ENCODE data around the gene ATP11B. TPM values are rescaled to one million over a fixed set of nuclear protein-coding genes. Genes with fewer than 3 reads are reported as not detected.

Gene ATP11B
- total RNA-seq (2021; fragmentation: NEBNext Ultra II Directional; extraction: Animal tissue kit (Norgen Biotek cat#: 25700)) (26.5 and 27.2 TPM in 2 replicates), polyA plus RNA-seq (2011; rRNA removed) (4.5 and 5.1 TPM in 2 replicates), polyA minus RNA-seq (2011; rRNA and poly(A)+ RNA removed) (10.5 and 15.7 TPM in 2 replicates)
- polyA plus RNA-seq (2011; cell fraction: cytosol; rRNA removed), result 5.7 TPM
- 3.2 TPM for polyA plus RNA-seq (2011; cell fraction: nucleus; rRNA removed)
- polyA plus RNA-seq (2012, experiment 1 of 2), result 6.3 to 11.5 TPM (median 10.5 TPM) in 4 replicates
- 0.34 TPM for polyA plus RNA-seq (2012, experiment 2 of 2)
- polyA plus RNA-seq (2013, experiment 1 of 2), result 13.7 TPM
- polyA plus RNA-seq (2013, experiment 2 of 2), result 16.1 TPM
- 10.8 TPM for polyA minus RNA-seq (2011; cell fraction: cytosol; rRNA and poly(A)+ RNA removed)
- polyA minus RNA-seq (2011; cell fraction: nucleus; rRNA and poly(A)+ RNA removed), result 22.3 TPM
- long read RNA-seq, experiment 1, full-length matches to known transcripts, result 1 of 22 reads
- long read RNA-seq, experiment 1, partial matches to known transcripts, result 9 of 22 reads
- long read RNA-seq, experiment 1, other reads (novel, unspliced or antisense), result 12 of 22 reads
- long read RNA-seq, experiment 2, partial matches to known transcripts, result 2 of 3 reads
- long read RNA-seq, experiment 2, other reads (novel, unspliced or antisense), result 1 of 3 reads

- Histone ChIP-seq H3K23me2 (ENCODE audit: low read depth, low read length) (peaks cover 11% of the 10 kb centered on the region), H3K79me2 (ENCODE audit: control insufficient read depth in 1 of 2, insufficient read depth in 2 of 2, low read length in 2 of 2) (peaks cover 0 to 6% of the 10 kb centered on the region in 2 experiments; a peak in 1 of 4 replicates), H3K4me1 (replicated peaks in 1 of 4; ENCODE audit: control insufficient read depth in 3 of 4, insufficient read depth in 4 of 4, low read length in 3 of 4) (peaks cover 0 to 3% (median 0%) of the 10 kb centered on the region in 4 experiments; a peak in 2 of 7 replicates), H3K36me3 (ENCODE audit: control insufficient read depth in 2 of 4, insufficient read depth in 4 of 4, low read length in 3 of 4) (no peaks in the 10 kb centered on the region), H3K9ac (replicated peaks in 1 of 4; ENCODE audit: extremely low read depth in 1 of 4, low read depth in 3 of 4, low read length in 3 of 4) (peak within 1 kb of the TSS; percentile 67 to 91 (median 78)), H4K5ac (ENCODE audit: insufficient read length, low read depth, low read length) (peak within 1 kb of the TSS; percentile 92), H4K20me1 (replicated peaks in 1 of 2; ENCODE audit: control insufficient read depth in 1 of 2, insufficient read depth in 2 of 2, low read length in 2 of 2) (no peaks in the 10 kb centered on the region), H3K4ac (replicated peaks; ENCODE audit: insufficient read length, low read depth, low read length) (no peak within 1 kb of the TSS), H3K27me3 (replicated peaks in 1 of 4; ENCODE audit: control insufficient read depth in 3 of 4, extremely low read depth in 1 of 4, insufficient read depth in 3 of 4, low read length in 3 of 4) (peaks cover 0 to 8% (median 5%) of the 10 kb centered on the region in 4 experiments; a peak in 2 of 7 replicates), H3K27ac (ENCODE audit: low read depth, low read length) (peak within 1 kb of the TSS; percentile 18; the same call in 1 of the 2 replicates), H3K9me3 (ENCODE audit: insufficient read depth in 2 of 2, low read depth in 1 of 2, low read length in 1 of 2) (no peaks in the 10 kb centered on the region), H2BK15ac (ENCODE audit: low read length) (no peak within 1 kb of the TSS), H4K91ac (replicated peaks; ENCODE audit: insufficient read length, low read length) (no peak within 1 kb of the TSS), H3K79me1 (ENCODE audit: low read depth, low read length) (no peaks in the 10 kb centered on the region), H4K8ac (ENCODE audit: extremely low read depth, insufficient read depth, low read length) (peak within 1 kb of the TSS; percentile 97), H2BK5ac (ENCODE audit: low read depth, low read length) (peak within 1 kb of the TSS; percentile 8; the same call in 1 of the 2 replicates), H2BK12ac (ENCODE audit: low read depth, low read length) (no peak within 1 kb of the TSS), H3K14ac (ENCODE audit: insufficient read length) (no peak within 1 kb of the TSS), H3K4me3 (ENCODE audit: extremely low read depth in 1 of 4, insufficient read depth in 2 of 4, low read depth in 3 of 4, low read length in 4 of 4) (peak within 1 kb of the TSS; percentile 81 to 98 (median 96)), H3K56ac (replicated peaks; ENCODE audit: insufficient read length, low read depth, low read length) (peak within 1 kb of the TSS; percentile 33), H2BK20ac (ENCODE audit: low read length) (no peak within 1 kb of the TSS), H2AK5ac (ENCODE audit: low read depth, low read length) (peak within 1 kb of the TSS; percentile 11; the same call in 1 of the 2 replicates), H3K23ac (ENCODE audit: insufficient read length) (no peak within 1 kb of the TSS), H3K18ac (ENCODE audit: extremely low read depth, low read length) (peak within 1 kb of the TSS; percentile 73), H2BK120ac (replicated peaks; ENCODE audit: low read depth, low read length) (no peak within 1 kb of the TSS), H2AFZ (ENCODE audit: low read length) (peak within 1 kb of the TSS; percentile 98), H3K4me2 (ENCODE audit: insufficient read depth in 1 of 2, low read depth in 2 of 2, low read length in 2 of 2) (peak within 1 kb of the TSS; percentile 93 to 96)
- 2% methylated on average over 26 of the region's 74 CpGs; no CpG with 5 or more reads in 1 of the 2 experiments for WGBS, 2 experiments (ENCODE audit: extremely low coverage in 1 of 2, insufficient coverage in 1 of 2, insufficient read length in 1 of 2, insufficient replicate concordance in 2 of 2, low coverage in 1 of 2, low lambda C conversion rate in 2 of 2, missing lambda C conversion rate in 1 of 2)
- DNase-seq (ENCODE audit: low read depth in 1 of 2, low spot score in 2 of 2) (peak in 1 of 2 experiments; percentile 76), FAIRE-seq (no peak)
- POLR2A ChIA-PET (ENCODE audit: partially characterized antibody), result interaction anchor here (1.0 kb wide), 1 partner anchor 11 kb away, joined by 3 read pairs; no protein-coding TSS in a partner anchor
- CTCF ChIA-PET (ENCODE audit: partially characterized antibody), result interaction anchor here (0.9 to 1.8 kb wide), 4 partner anchors 22 to 79 kb away, joined by 3 to 5 read pairs (median 4); no protein-coding TSS in a partner anchor
- TF ChIP-seq POLR2A (IDR thresholded peaks at IDR 0.05; ENCODE audit: control extremely low read depth in 1 of 2, low read depth in 2 of 2, low read length in 2 of 2) (no peak; a peak in 1 of 3 replicates), CBX8 (IDR thresholded peaks at IDR 0.05; ENCODE audit: borderline replicate concordance, low read depth, low read length) (no peak), RAD21 (IDR thresholded peaks at IDR 0.05 in 1 of 2, conservative IDR thresholded peaks at IDR 0.05 in 1 of 2; ENCODE audit: low read depth in 2 of 2, low read length in 2 of 2) (no peak), POU5F1 (IDR thresholded peaks at IDR 0.05; ENCODE audit: low read depth, low read length) (no peak), CEBPB (IDR thresholded peaks at IDR 0.05; ENCODE audit: low read depth, low read length) (no peak), TBP (IDR thresholded peaks at IDR 0.05; ENCODE audit: low read depth, low read length) (peak; percentile 40; the same call in 1 of the 2 replicates), SP4 (IDR thresholded peaks at IDR 0.05; ENCODE audit: low read length) (no peak), POLR2AphosphoS5 (IDR thresholded peaks at IDR 0.05; ENCODE audit: low read depth, low read length) (0 out of 2 replicates have a peak, but pooled peaks have one; percentile 27)
- TF ChIP-seq, protein P1, sequence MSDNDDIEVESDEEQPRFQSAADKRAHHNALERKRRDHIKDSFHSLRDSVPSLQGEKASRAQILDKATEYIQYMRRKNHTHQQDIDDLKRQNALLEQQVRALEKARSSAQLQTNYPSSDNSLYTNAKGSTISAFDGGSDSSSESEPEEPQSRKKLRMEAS (IDR thresholded peaks at IDR 0.05), result no peak
Observed at GRCh38 chr3:182792901-182793662, at the start of gene ATP11B. ATP11B (plus strand) TSS chr3:182793504; CDS start chr3:182793760, 256 bp downstream.

Measured in H1 (cell line).